ENCODE measurements around the gene FAM221B.

Gene FAM221B

GRCh38 chr9:35790025-35790384 lies 38.5 kb downstream of the FAM221B start:
- no peak for DNase-seq

GRCh38 chr9:35789541-35789940 lies 39.0 kb downstream of the FAM221B start:
- DNase-seq = no peak

- no peak for DNase-seq
These were observed 45.1 kb downstream of the FAM221B start for GRCh38 chr9:35783418-35783817.

GRCh38 chr9:35781066-35781465 lies 47.5 kb downstream of the FAM221B start:
- DNase-seq = no peak

- no peak for DNase-seq
These were observed 50.0 kb downstream of the FAM221B start for GRCh38 chr9:35778496-35778895.

GRCh38 chr9:35776018-35776417 lies 52.5 kb downstream of the FAM221B start:
- no peak for DNase-seq

GRCh38 chr9:35774907-35775635 lies 53.5 kb downstream of the FAM221B start:
- no peak for DNase-seq

GRCh38 chr9:35771943-35772342 lies 56.6 kb downstream of the FAM221B start:
- DNase-seq = no peak

- no peak for DNase-seq
These were observed 57.0 kb downstream of the FAM221B start for GRCh38 chr9:35771534-35771933.

- DNase-seq = no peak
These were observed 57.5 kb downstream of the FAM221B start for GRCh38 chr9:35771075-35771433.

- no peak for DNase-seq
These were observed 58.8 kb downstream of the FAM221B start for GRCh38 chr9:35769763-35770162.

- no peak for DNase-seq
These were observed 61.1 kb downstream of the FAM221B start for GRCh38 chr9:35767458-35767857.

GRCh38 chr9:35766997-35767396 lies 61.5 kb downstream of the FAM221B start:
- DNase-seq = no peak
